H4 (cell line): Measurements from ENCODE around the gene ALPP. TPM values are rescaled to one million over a fixed set of nuclear protein-coding genes. Genes with fewer than 3 reads are reported as not detected.
A peak's percentile ranks its signal among the peaks of the same experiment; 100 is the strongest.
"Not testable (repeated sequence)": the region's sequence is repeated elsewhere in the genome, so short reads cannot be mapped to it uniquely, and the experiment has no call there.

Experiments used
- DNase-seq: peaks from one replicate; pipeline ENCODE4 v3.0.0-alpha.2; 2015; ENCODE audit warnings: low spot score
- total RNA-seq: library from RNA; depleted of rRNA; stranded (reverse); fragments of >200 nt; shearing (Covaris generic); gene quantifications from 2 replicates; pipeline ENCODE4 v1.2.3, GENCODE V29; 2014

ALPP gene
- total RNA-seq, 1 experiment from 2014 or later = 1.5 TPM

GRCh38 chr2:232341061-232341738 lies 37.4 kb upstream of the ALPP start:
- DNase-seq = no peak

- DNase-seq = no peak
Observed at GRCh38 chr2:232341739-232342126, 36.8 kb upstream of the ALPP start.

GRCh38 chr2:232342635-232343565 lies 35.7 kb upstream of the ALPP start:
- DNase-seq = no peak

- DNase-seq = no peak
Observed at GRCh38 chr2:232343821-232344220, 34.7 kb upstream of the ALPP start.

DNA sequence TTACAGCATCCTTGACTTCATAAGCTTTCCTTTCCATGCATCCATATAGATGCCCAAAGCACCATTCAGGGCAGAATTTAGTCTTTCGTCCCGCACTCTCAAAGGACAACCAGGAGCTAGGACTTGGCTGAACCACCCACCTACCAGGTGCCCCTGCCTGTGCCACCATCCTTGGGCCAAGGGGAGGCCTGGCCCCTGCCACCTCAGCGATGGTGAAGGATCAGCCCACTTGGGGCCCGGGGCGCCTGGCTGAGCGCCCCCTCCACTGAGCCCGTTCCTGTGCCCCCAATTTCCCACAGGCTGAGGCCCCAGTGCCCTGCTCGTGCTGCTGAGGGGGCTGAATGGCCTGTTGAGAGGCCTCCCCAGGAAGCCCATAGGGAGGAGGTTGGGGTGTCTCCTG lies 33.3 kb upstream of the ALPP start:
- no peak for DNase-seq

DNA sequence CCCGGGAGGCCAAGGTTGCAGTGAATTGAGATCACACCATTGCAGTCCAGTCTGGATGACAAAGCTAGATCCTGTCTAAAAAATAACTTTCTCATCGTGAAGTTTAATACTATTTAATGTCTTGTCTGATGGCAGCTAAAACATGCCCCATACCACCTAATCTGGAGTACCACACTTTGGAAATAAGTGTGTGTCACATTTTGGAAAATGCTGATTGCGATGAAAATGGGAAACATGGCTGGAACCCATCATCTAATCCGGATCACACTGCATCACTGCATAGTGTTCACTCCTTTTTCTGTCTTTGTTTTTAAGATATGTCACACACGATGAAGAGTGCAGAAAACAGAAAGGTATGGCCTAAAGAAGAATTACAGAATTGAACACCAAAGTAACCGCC lies 31.2 kb upstream of the ALPP start:
- no peak for DNase-seq

- peak; percentile 50 for DNase-seq
Observed at GRCh38 chr2:232348936-232349335, 29.6 kb upstream of the ALPP start.

- DNase-seq = no peak
Observed at GRCh38 chr2:232349546-232349945, 29.0 kb upstream of the ALPP start.

DNA sequence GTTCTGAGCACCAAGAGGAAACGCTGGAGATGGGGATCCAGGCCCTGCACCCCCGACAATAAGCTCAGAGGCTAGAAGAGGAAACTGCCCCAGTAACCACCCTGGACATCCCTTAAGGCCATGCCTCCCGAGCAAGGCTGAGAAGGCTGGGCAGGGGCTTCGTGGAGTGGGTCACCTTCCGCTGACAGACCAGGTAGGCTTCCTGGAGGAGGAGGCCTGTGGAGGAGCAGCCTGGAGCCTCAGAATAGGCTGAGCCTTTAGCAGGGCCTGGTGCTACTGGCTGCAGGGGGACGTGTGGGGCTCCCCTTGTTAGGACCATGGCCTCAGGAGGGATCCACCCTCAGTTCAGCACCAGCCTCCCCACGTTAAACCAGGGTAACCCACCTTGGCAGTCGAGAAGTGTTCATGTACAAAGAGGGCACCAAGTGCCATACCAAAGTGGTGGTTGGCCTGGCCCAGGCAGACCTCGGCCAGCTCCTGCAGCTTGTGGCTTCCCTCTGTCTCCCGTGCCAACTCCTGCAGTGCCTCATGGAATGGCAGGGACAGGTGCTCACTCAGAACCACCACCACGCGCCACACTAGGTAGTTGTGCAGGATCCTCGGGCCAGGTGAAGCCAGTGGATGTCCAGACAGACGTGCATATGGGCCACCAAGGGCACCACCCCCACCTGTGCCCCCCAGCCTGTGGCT lies 28.5 kb upstream of the ALPP start:
- no peak for DNase-seq

- DNase-seq = no peak
Observed at GRCh38 chr2:232350804-232351685, 27.5 kb upstream of the ALPP start.

DNA sequence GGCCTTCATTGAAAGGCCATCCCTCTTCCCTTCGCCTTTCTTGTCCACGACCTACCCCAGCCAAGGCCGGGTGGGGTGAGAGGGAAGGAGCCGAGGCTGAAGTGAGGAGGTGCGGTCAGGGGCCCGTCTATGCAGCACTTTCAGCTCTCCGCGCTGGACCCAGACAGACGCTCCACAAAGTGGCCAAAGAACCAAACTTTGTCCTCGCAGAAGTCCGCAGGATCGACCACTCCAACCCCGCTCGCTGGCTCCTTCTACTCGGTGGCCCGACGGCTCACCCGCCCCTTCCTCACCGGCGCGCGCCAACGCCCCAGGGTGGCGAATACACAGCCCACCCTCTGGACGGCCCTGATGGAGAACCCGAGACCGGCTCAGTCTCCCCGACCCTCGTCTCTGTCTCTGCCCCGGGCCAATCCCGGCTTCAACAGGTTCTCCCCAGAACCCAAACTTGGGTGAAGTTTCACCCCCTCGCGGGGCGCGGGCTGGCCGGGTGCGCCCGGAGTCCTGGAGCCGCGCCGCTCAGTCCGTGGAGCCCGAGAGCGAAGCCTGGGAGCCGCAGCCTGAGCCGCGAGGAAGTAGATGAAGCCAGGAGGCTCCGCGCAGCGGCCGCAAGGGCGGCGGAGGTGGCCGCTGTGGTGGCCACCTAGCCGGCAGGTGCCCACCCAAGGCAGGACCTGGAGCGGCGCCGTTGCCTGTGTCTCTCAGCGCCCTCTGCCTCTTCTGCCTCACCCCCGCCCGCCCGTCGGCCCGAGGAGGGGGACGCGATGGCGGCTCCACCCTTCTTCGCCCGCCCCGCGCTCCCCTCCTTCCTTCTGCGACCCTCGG lies 26.7 kb upstream of the ALPP start:
- DNase-seq = no peak

DNA sequence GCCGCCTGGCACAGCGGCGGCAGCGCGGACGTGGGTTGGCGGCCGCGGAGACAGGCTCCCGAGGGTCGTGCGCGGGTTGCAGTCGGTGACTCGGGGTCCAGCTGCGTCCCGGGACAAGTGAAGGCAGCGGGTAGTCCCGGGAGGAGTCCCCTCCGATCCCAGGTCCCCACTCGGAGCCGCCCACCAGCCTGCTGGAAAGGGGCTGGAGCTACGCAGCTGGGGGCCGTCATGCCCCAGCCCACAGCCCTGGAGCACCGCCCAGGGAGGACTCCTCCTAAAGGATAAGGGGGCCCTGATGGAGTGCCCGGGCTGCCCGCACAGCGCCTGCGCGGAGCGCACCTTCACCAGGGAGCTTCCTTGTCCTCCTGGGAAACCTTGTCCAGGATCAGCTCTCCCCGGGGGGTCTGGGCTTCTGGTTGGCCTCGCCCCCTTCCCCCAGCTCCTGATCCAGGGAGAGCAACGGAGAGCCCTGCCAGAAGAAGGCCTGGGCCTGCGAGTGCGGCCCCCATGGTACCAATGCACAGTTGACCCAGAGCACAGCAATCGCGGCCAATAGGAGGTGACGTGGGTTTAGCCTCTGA lies 25.9 kb upstream of the ALPP start:
- DNase-seq = no peak

DNA sequence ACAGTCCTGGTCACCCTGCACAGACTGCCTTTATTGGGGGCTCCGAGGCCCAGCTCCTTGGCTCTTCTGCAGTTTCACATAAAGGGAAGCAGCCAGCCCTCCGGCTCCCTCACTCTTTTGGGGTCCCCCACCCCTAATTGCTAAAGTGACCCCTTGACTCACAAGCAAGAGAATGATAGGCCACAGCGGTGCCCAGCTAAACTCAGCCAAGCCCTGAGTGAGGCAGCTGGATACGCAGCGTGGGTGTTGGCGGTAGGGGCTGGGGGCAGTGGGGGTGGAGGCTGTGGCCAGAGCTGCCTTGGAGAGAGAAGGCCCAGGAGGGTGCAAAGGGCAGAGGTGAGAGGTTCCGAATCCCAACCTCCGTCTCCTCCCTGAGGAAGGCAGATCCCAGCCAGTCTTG lies 25.5 kb upstream of the ALPP start:
- no peak for DNase-seq

DNA sequence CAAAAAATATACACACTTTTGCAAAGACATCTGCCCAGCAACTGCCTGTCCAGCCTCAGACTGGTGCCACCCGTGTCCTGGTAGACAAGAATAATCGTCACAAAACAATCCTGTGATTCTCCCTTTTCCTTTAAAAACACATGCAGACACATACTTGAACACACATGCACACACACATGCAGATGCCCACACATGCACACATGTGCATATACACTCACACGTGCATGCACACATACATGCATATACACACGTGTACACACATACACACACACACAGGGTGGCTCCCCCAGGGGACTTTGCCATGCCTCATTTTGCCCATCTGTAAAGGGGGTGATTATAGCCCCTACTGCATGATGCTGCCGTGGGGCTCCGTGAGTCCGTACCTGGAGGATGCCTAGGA lies 24.9 kb upstream of the ALPP start:
- no peak for DNase-seq

DNA sequence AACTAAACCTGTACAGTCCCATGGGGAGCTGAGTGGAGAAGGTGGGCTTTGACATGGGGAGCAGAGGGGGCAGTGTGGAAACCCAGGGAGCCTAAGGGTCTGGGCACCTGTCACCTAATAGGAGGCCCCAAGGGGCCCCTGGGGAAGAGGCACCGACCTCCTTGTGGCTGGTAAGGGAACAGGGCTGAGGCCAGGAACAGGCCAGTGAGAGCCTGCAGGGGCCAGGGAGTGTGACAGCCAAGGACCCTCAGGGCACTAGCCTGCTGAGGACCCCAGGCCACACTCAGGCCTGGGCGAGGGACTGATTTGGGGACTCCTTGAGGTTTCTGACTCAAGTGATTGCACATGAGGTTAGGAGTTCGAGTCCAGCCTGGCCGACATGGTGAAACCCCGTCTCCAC lies 24.5 kb upstream of the ALPP start:
- DNase-seq = no peak

GRCh38 chr2:232361646-232362045 lies 16.9 kb upstream of the ALPP start:
- DNase-seq = no peak

- no peak for DNase-seq
Observed at GRCh38 chr2:232362174-232362900, 16.2 kb upstream of the ALPP start.

- DNase-seq = not testable (repeated sequence)
Observed at GRCh38 chr2:232363064-232363783, 15.3 kb upstream of the ALPP start.
